B cell (primary cell): ENCODE data around the gene LAMTOR5.

Experiments used
- EZH2 ChIP-seq: IDR thresholded peaks from 2 replicates; pipeline ENCODE4 v1.6.1; 2012; ENCODE audit warnings: borderline replicate concordance, low read depth, mild to moderate bottlenecking, moderate library complexity, low read length; ENCODE audit not compliant: insufficient read depth, poor library complexity, severe bottlenecking
- TF ChIP-seq, protein P1 (sequence below): fragments of 200-600 bp; IDR thresholded peaks from one replicate; pipeline ENCODE4 v1.8.0; 2022; ENCODE audit warnings: antibody characterized with exemption, mild to moderate bottlenecking

DNA sequence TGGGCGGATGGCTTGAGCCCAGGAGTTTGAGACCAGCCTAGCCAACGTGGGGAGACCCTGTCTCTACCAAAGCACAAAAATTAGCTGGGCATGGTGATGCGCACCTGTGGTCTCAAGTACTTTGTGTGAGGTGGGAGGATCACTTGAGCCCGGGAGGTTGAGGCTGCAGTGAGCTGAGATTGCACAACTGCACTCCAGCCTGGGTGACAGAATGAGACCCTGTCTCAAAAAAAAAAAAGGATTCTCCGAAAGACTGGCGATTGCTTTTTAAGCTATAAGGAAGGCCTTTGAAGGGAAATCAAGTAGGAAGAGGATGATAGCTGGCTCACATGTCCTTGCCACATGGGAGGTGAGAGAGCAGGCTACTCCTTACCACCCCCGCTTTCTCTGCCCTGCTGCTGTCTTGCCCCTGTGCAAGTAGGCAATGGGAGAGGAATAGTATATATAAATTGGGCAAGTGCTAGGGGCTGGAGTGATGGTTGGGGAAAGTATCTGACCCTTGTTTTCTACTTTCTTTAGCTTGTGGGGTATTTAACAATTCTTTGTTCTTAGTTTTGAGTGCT lies 3.8 kb upstream of the LAMTOR5 start:
- TF ChIP-seq, protein P1, sequence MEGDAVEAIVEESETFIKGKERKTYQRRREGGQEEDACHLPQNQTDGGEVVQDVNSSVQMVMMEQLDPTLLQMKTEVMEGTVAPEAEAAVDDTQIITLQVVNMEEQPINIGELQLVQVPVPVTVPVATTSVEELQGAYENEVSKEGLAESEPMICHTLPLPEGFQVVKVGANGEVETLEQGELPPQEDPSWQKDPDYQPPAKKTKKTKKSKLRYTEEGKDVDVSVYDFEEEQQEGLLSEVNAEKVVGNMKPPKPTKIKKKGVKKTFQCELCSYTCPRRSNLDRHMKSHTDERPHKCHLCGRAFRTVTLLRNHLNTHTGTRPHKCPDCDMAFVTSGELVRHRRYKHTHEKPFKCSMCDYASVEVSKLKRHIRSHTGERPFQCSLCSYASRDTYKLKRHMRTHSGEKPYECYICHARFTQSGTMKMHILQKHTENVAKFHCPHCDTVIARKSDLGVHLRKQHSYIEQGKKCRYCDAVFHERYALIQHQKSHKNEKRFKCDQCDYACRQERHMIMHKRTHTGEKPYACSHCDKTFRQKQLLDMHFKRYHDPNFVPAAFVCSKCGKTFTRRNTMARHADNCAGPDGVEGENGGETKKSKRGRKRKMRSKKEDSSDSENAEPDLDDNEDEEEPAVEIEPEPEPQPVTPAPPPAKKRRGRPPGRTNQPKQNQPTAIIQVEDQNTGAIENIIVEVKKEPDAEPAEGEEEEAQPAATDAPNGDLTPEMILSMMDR: no peak
- no peak for TF ChIP-seq EZH2
